ENCODE results near the gene ZNF41.

Gene ZNF41

DNA sequence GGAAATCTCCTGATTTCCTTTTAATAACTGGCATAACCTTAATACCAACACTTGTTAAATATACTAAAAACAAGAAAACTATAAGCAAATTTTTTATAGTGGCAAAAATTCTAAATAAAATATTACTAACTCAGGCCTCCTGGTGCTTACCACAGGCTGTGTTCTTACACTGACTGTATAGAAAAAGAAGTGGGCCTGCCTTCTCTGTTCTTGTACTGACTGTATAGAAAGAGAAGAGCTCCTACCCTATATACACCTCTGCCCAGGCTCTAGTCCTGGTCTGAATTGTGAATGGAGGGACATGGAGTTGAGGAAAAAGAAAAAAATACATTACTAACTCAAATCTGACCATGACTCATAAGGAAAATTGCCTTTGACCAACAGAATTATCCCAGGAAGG is 7.5 kb downstream of the ZNF41 start:
- Mint-ChIP-seq H3K9me3 (peaks cover 4% of the 10 kb centered on the region), H3K4me3 (no peak overlapping the region), H3K4me1 (ENCODE audit: low read depth) (peaks cover 2% of the 10 kb centered on the region), H3K36me3 (ENCODE audit: low read depth) (peaks cover 20% of the 10 kb centered on the region), H3K27ac (no peak overlapping the region), H3K27me3 (ENCODE audit: low read depth) (no peaks in the 10 kb centered on the region)
- no peak for DNase-seq (ENCODE audit: low spot score)

- Mint-ChIP-seq H3K27ac (no peak overlapping the region), H3K36me3 (ENCODE audit: low read depth) (peaks cover 47% of the 10 kb centered on the region), H3K27me3 (ENCODE audit: low read depth) (no peaks in the 10 kb centered on the region), H3K4me3 (no peak overlapping the region), H3K9me3 (peaks cover 6% of the 10 kb centered on the region), H3K4me1 (ENCODE audit: low read depth) (no peaks in the 10 kb centered on the region)
- no peak for DNase-seq (ENCODE audit: low spot score)
Measured at GRCh38 chrX:47467106-47467505, 15.9 kb downstream of the ZNF41 start.

GRCh38 chrX:47460561-47460960 is 22.5 kb downstream of the ZNF41 start:
- Mint-ChIP-seq H3K9me3 (peaks cover 26% of the 10 kb centered on the region), H3K4me3 (no peak overlapping the region), H3K27ac (no peak overlapping the region), H3K36me3 (ENCODE audit: low read depth) (peaks cover 66% of the 10 kb centered on the region), H3K27me3 (ENCODE audit: low read depth) (no peaks in the 10 kb centered on the region), H3K4me1 (ENCODE audit: low read depth) (no peaks in the 10 kb centered on the region)
- DNase-seq (ENCODE audit: low spot score), result no peak

GRCh38 chrX:47458528-47458927 is 24.5 kb downstream of the ZNF41 start:
- Mint-ChIP-seq H3K4me1 (ENCODE audit: low read depth) (no peaks in the 10 kb centered on the region), H3K36me3 (ENCODE audit: low read depth) (peaks cover 69% of the 10 kb centered on the region), H3K9me3 (peaks cover 39% of the 10 kb centered on the region), H3K27ac (no peak overlapping the region), H3K4me3 (no peak overlapping the region), H3K27me3 (ENCODE audit: low read depth) (no peaks in the 10 kb centered on the region)
- DNase-seq (ENCODE audit: low spot score), result no peak

DNA sequence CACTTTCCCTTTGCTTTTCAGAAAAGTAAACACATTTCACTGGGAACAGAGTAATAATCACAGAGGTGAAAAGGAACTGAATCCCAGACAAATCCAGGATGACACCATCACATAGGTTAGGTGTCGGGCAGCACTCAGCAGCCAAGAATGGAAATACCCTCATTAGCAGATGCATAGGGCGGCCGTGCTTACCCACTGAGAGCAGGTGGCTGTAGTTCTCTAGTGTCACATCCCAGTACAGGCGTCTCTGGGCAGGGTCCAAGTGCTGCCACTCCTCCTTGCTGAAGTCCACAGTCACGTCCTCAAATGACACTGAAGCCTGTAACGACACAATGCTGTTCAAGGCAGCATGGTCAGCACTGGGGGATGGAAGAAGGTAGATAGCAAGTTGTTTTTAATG is 26.9 kb downstream of the ZNF41 start:
- H3K27me3 Mint-ChIP-seq (ENCODE audit: low read depth), result no peaks in the 10 kb centered on the region
- no peak overlapping the region for H3K4me3 Mint-ChIP-seq
- H3K27ac Mint-ChIP-seq, result no peak overlapping the region
- no peak for DNase-seq (ENCODE audit: low spot score)
- peaks cover 40% of the 10 kb centered on the region for H3K9me3 Mint-ChIP-seq
- H3K4me1 Mint-ChIP-seq (ENCODE audit: low read depth), result no peaks in the 10 kb centered on the region
- peaks cover 77% of the 10 kb centered on the region for H3K36me3 Mint-ChIP-seq (ENCODE audit: low read depth)

DNA sequence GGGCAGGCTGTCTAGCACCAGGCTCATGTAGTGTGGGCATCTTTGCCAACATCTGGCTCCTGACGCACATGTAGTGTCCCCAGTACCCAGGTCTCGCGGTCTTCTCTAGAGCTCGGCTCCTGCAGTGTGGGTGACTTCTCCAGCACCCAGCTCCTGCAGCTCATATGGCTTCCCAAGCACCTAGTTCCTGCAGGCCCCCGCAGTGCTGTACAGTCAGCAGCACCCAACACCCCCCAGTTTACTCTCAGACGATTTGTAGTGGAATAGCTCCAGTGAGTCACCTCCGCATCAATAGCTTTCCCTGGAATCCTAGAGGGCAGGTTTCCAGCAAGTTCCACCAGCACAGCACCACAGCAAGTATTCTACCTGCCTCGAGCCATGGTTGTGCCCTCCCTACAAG is 30.9 kb downstream of the ZNF41 start:
- H3K4me3 Mint-ChIP-seq, result no peak overlapping the region
- no peak for DNase-seq (ENCODE audit: low spot score)
- H3K27ac Mint-ChIP-seq, result no peak overlapping the region
- peaks cover 85% of the 10 kb centered on the region for H3K36me3 Mint-ChIP-seq (ENCODE audit: low read depth)
- peaks cover 58% of the 10 kb centered on the region for H3K9me3 Mint-ChIP-seq
- no peaks in the 10 kb centered on the region for H3K4me1 Mint-ChIP-seq (ENCODE audit: low read depth)
- no peaks in the 10 kb centered on the region for H3K27me3 Mint-ChIP-seq (ENCODE audit: low read depth)

DNA sequence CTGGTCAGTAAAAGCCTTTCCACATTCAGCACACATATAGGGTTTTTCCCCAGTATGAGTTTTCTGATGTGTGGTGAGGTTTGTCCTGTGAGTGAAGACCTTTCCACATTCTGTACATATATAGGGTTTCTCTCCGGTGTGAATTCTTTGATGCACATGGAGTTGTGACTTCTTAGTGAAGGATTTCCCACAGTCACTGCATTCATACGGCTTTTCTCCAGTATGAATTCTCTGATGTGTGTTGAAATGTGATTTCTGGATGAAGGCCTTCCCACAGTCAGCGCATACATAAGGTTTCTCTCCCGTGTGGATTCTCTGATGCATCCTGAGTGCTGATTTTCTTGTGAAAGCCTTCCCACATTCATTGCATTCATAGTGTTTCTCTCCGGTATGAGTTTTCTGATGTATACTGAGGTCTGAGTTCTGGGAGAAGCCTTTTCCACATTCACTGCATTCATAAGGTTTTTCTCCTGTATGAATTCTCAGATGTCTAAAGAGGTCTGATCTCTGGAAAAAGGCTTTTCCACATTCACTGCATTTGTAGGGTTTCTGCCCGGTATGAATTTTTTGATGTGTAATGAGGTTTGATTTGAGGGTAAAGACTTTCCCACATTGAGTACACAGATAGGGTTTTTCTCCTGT is 34.7 kb downstream of the ZNF41 start:
- Mint-ChIP-seq H3K27ac (no peak overlapping the region), H3K9me3 (peaks cover 59% of the 10 kb centered on the region), H3K27me3 (ENCODE audit: low read depth) (no peaks in the 10 kb centered on the region), H3K4me1 (ENCODE audit: low read depth) (no peaks in the 10 kb centered on the region), H3K4me3 (no peak overlapping the region), H3K36me3 (ENCODE audit: low read depth) (peaks cover 57% of the 10 kb centered on the region)
- DNase-seq (ENCODE audit: low spot score), result no peak

GRCh38 chrX:47447607-47448006 is 35.4 kb downstream of the ZNF41 start:
- Mint-ChIP-seq H3K27ac (no peak overlapping the region), H3K27me3 (ENCODE audit: low read depth) (no peaks in the 10 kb centered on the region), H3K4me1 (ENCODE audit: low read depth) (no peaks in the 10 kb centered on the region), H3K4me3 (no peak overlapping the region), H3K36me3 (ENCODE audit: low read depth) (peaks cover 51% of the 10 kb centered on the region), H3K9me3 (peaks cover 57% of the 10 kb centered on the region)
- no peak for DNase-seq (ENCODE audit: low spot score)

- no peak for DNase-seq (ENCODE audit: low spot score)
- peaks cover 44% of the 10 kb centered on the region for H3K36me3 Mint-ChIP-seq (ENCODE audit: low read depth)
- H3K9me3 Mint-ChIP-seq, result peaks cover 59% of the 10 kb centered on the region
- H3K4me1 Mint-ChIP-seq (ENCODE audit: low read depth), result no peaks in the 10 kb centered on the region
- H3K4me3 Mint-ChIP-seq, result no peak overlapping the region
- H3K27me3 Mint-ChIP-seq (ENCODE audit: low read depth), result no peaks in the 10 kb centered on the region
- no peak overlapping the region for H3K27ac Mint-ChIP-seq
Measured at GRCh38 chrX:47446971-47447370, 36.1 kb downstream of the ZNF41 start.

DNA sequence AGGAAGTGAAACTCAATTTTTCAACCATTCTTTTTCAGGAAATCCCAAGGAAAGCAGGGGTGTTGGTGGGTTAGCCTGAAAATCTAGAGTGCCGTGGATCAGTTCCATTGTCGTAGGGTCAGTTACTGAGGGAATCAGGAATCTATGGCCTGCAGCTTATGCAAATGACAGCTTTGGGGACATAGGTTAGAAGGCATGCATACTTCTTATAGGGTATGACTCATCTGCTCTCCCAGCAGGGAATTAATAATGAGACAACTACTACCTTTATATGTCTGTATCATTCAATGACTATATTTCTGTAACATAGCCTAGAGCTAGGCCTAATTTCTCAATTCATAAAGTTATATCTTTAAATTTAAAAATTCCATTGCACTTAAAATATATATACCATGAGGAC is 36.6 kb downstream of the ZNF41 start:
- peaks cover 60% of the 10 kb centered on the region for H3K9me3 Mint-ChIP-seq
- no peaks in the 10 kb centered on the region for H3K4me1 Mint-ChIP-seq (ENCODE audit: low read depth)
- no peak overlapping the region for H3K27ac Mint-ChIP-seq
- peaks cover 43% of the 10 kb centered on the region for H3K36me3 Mint-ChIP-seq (ENCODE audit: low read depth)
- no peak for DNase-seq (ENCODE audit: low spot score)
- H3K4me3 Mint-ChIP-seq, result no peak overlapping the region
- no peaks in the 10 kb centered on the region for H3K27me3 Mint-ChIP-seq (ENCODE audit: low read depth)

- Mint-ChIP-seq H3K4me1 (ENCODE audit: low read depth) (no peaks in the 10 kb centered on the region), H3K36me3 (ENCODE audit: low read depth) (no peaks in the 10 kb centered on the region), H3K9me3 (peaks cover 12% of the 10 kb centered on the region), H3K27me3 (ENCODE audit: low read depth) (no peaks in the 10 kb centered on the region), H3K4me3 (no peak overlapping the region), H3K27ac (no peak overlapping the region)
- DNase-seq (ENCODE audit: low spot score), result no peak
Measured at GRCh38 chrX:47430925-47431324, 52.1 kb downstream of the ZNF41 start.

GRCh38 chrX:47422444-47422843 is 60.6 kb downstream of the ZNF41 start:
- DNase-seq (ENCODE audit: low spot score), result no peak
- no peaks in the 10 kb centered on the region for H3K27me3 Mint-ChIP-seq (ENCODE audit: low read depth)
- H3K4me3 Mint-ChIP-seq, result no peak overlapping the region
- no peak overlapping the region for H3K27ac Mint-ChIP-seq
- H3K4me1 Mint-ChIP-seq (ENCODE audit: low read depth), result no peaks in the 10 kb centered on the region
- peaks cover 25% of the 10 kb centered on the region for H3K9me3 Mint-ChIP-seq
- no peaks in the 10 kb centered on the region for H3K36me3 Mint-ChIP-seq (ENCODE audit: low read depth)

GRCh38 chrX:47420962-47421361 is 62.1 kb downstream of the ZNF41 start:
- Mint-ChIP-seq H3K9me3 (peaks cover 21% of the 10 kb centered on the region), H3K27ac (no peak overlapping the region), H3K4me1 (ENCODE audit: low read depth) (no peaks in the 10 kb centered on the region), H3K36me3 (ENCODE audit: low read depth) (no peaks in the 10 kb centered on the region), H3K4me3 (no peak overlapping the region), H3K27me3 (ENCODE audit: low read depth) (no peaks in the 10 kb centered on the region)
- no peak for DNase-seq (ENCODE audit: low spot score)

DNA sequence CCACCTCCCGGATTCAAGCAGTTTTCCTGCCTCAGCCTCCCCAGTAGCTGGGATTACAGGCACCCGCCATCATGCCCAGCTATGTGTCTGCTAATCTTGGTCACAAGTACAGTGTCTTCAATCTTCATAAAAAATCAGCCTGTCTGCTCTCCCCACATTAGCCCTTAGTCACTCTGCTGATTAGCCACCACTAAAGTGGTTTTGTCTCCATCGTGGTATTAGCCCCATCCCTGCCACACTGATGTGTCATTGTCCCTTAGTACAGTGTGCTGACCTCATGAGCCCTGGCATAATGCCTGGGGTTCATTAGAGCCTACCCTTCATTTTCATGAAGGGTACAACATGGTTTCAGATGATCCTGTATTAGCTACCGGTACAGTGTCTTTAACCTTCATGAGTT is 62.8 kb downstream of the ZNF41 start:
- no peak overlapping the region for H3K4me3 Mint-ChIP-seq
- H3K27ac Mint-ChIP-seq, result no peak overlapping the region
- H3K27me3 Mint-ChIP-seq (ENCODE audit: low read depth), result no peaks in the 10 kb centered on the region
- no peaks in the 10 kb centered on the region for H3K36me3 Mint-ChIP-seq (ENCODE audit: low read depth)
- DNase-seq (ENCODE audit: low spot score), result no peak
- peaks cover 21% of the 10 kb centered on the region for H3K9me3 Mint-ChIP-seq
- H3K4me1 Mint-ChIP-seq (ENCODE audit: low read depth), result no peaks in the 10 kb centered on the region

DNA sequence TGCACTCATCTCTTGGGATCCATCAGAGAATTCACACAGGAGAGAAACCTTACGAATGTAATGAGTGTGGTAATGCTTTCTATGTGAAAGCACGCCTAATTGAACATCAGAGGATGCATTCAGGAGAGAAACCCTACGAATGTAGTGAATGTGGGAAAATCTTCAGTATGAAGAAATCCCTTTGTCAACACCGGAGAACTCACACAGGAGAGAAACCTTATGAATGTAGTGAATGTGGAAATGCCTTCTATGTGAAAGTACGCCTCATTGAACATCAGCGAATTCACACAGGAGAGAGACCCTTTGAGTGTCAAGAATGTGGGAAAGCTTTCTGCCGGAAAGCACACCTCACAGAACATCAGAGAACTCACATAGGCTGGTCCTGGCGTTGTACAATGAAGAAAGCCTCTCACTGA is 69.8 kb downstream of the ZNF41 start:
- H3K4me3 Mint-ChIP-seq, result no peak overlapping the region
- H3K4me1 Mint-ChIP-seq (ENCODE audit: low read depth), result no peaks in the 10 kb centered on the region

More for the DNA sequence above, 69.8 kb downstream of the ZNF41 start:
- Mint-ChIP-seq H3K27ac (no peak overlapping the region), H3K9me3 (peaks cover 22% of the 10 kb centered on the region), H3K27me3 (ENCODE audit: low read depth) (no peaks in the 10 kb centered on the region), H3K36me3 (ENCODE audit: low read depth) (peaks cover 10% of the 10 kb centered on the region)
- no peak for DNase-seq (ENCODE audit: low spot score)
